H1 (cell line): ENCODE measurements around the gene CADM2. TPM values are rescaled to one million over a fixed set of nuclear protein-coding genes. Genes with fewer than 3 reads are reported as not detected.

Experiments
- CTCF ChIA-PET: fragments of 300-600 bp; sonication (Branson Sonifier 250); formaldehyde crosslinking; loops from one replicate; lab custom pipeline; 2021; ENCODE audit not compliant: partially characterized antibody; lab: Charles Lee
- POLR2A ChIA-PET: fragments of 300-600 bp; sonication (Branson Sonifier 250); formaldehyde crosslinking; loops from one replicate; lab custom pipeline; 2021; ENCODE audit warnings: inconsistent platforms; ENCODE audit not compliant: partially characterized antibody; lab: Charles Lee
- DNase-seq, 2 experiments: peaks; one replicate each; pipeline versions ENCODE4 v3.0.0 to v3.0.0-alpha.2; 2010 to 2022; ENCODE audit warnings: low spot score in 2 of 2, low read depth in 1 of 2, mixed read lengths in 1 of 2
- FAIRE-seq: peaks from 2 replicates; lab custom pipeline; 2011; peaks lifted over from hg19 to GRCh38; lab: Jason Lieb, UNC
- H2AFZ ChIP-seq: 2 replicates; pipeline ENCODE4 v1.8.1; 2012; ENCODE audit warnings: low read length, inconsistent platforms
- H2AK5ac ChIP-seq: 2 replicates; pipeline ENCODE4 v1.6.1; 2013; ENCODE audit warnings: low read depth, low read length
- H2BK120ac ChIP-seq: replicated peaks from 2 replicates; pipeline ENCODE3; 2013; ENCODE audit warnings: low read depth, low read length, inconsistent platforms
- H2BK12ac ChIP-seq: 2 replicates; pipeline ENCODE4 v1.6.1; 2013; ENCODE audit warnings: low read depth, low read length
- H2BK15ac ChIP-seq: 2 replicates; pipeline ENCODE4 v1.6.1; 2013; ENCODE audit warnings: low read length
- H2BK20ac ChIP-seq: 2 replicates; pipeline ENCODE4 v1.6.1; 2013; ENCODE audit warnings: low read length
- H2BK5ac ChIP-seq: 2 replicates; pipeline ENCODE4 v1.6.1; 2013; ENCODE audit warnings: low read depth, low read length
- H3K14ac ChIP-seq: 2 replicates; pipeline ENCODE4 v1.6.1; 2013; ENCODE audit warnings: inconsistent platforms; ENCODE audit not compliant: insufficient read length
- H3K18ac ChIP-seq: 2 replicates; pipeline ENCODE4 v1.6.1; 2013; ENCODE audit warnings: low read length; ENCODE audit errors: extremely low read depth
- H3K23ac ChIP-seq: 2 replicates; pipeline ENCODE4 v1.6.1; 2013; ENCODE audit warnings: inconsistent platforms; ENCODE audit not compliant: insufficient read length
- H3K23me2 ChIP-seq: 2 replicates; pipeline ENCODE4 v1.6.1; 2013; ENCODE audit warnings: low read depth, low read length
- H3K27ac ChIP-seq: 2 replicates; pipeline ENCODE4 v1.6.1; 2011; ENCODE audit warnings: low read depth, low read length, inconsistent platforms
- H3K27me3 ChIP-seq, 4 experiments: replicated peaks in 1 of 4; 1 replicate in 1 of 4; 2 replicates in 3 of 4; pipeline versions ENCODE4 v1.6.1 to v1.8.1; 2011 to 2013; ENCODE audit warnings: low read length in 3 of 4, mild to moderate bottlenecking in 3 of 4, inconsistent platforms in 2 of 4, mixed read lengths in 2 of 4, moderate library complexity in 1 of 4; ENCODE audit not compliant: control insufficient read depth in 3 of 4, insufficient read depth in 3 of 4; ENCODE audit errors: extremely low read depth in 1 of 4
- H3K36me3 ChIP-seq, 4 experiments: 2 replicates each; pipeline versions ENCODE4 v1.6.1 to v1.8.1; 2011 to 2013; ENCODE audit warnings: mild to moderate bottlenecking in 4 of 4, low read length in 3 of 4, moderate library complexity in 2 of 4, control low read depth in 1 of 4, inconsistent platforms in 1 of 4; ENCODE audit not compliant: insufficient read depth in 4 of 4, control insufficient read depth in 2 of 4
- H3K4ac ChIP-seq: replicated peaks from 2 replicates; pipeline ENCODE3; 2013; ENCODE audit warnings: low read length, low read depth, mixed read lengths, inconsistent platforms; ENCODE audit not compliant: insufficient read length
- H3K4me1 ChIP-seq, 4 experiments: replicated peaks in 1 of 4; 1 replicate in 1 of 4; 2 replicates in 3 of 4; pipeline versions ENCODE4 v1.6.1 to v1.8.1; 2011 to 2013; ENCODE audit warnings: low read length in 3 of 4, inconsistent platforms in 2 of 4, mixed read lengths in 1 of 4; ENCODE audit not compliant: insufficient read depth in 4 of 4, control insufficient read depth in 3 of 4
- H3K4me2 ChIP-seq, 2 experiments: 2 replicates each; pipeline versions ENCODE4 v1.6.1 to v1.8.1; 2011 to 2013; ENCODE audit warnings: low read depth in 2 of 2, low read length in 2 of 2, control low read depth in 1 of 2, inconsistent platforms in 1 of 2, mild to moderate bottlenecking in 1 of 2; ENCODE audit not compliant: insufficient read depth in 1 of 2
- H3K4me3 ChIP-seq, 4 experiments: fragments of 200-600, 300-600 bp in 1 of 4; sonication (generic), shearing (Covaris generic), sonication (Bioruptor Twin) in 1 of 4; 2 replicates each; pipeline versions ENCODE4 v1.5.1 to v1.8.1; 2011 to 2016; ENCODE audit warnings: low read length in 4 of 4, low read depth in 3 of 4, control low read depth in 2 of 4, inconsistent platforms in 2 of 4, mild to moderate bottlenecking in 2 of 4, mixed read lengths in 1 of 4, moderate library complexity in 1 of 4; ENCODE audit not compliant: insufficient read depth in 2 of 4; ENCODE audit errors: extremely low read depth in 1 of 4
- H3K56ac ChIP-seq: replicated peaks from 2 replicates; pipeline ENCODE3; 2013; ENCODE audit warnings: low read depth, mild to moderate bottlenecking, mixed read lengths, low read length, inconsistent platforms; ENCODE audit not compliant: insufficient read length
- H3K79me1 ChIP-seq: 2 replicates; pipeline ENCODE4 v1.6.1; 2013; ENCODE audit warnings: low read depth, low read length, control low read depth
- H3K79me2 ChIP-seq, 2 experiments: 2 replicates each; pipeline versions ENCODE4 v1.6.1 to v1.8.1; 2012 to 2013; ENCODE audit warnings: low read length in 2 of 2, mild to moderate bottlenecking in 2 of 2, inconsistent platforms in 1 of 2; ENCODE audit not compliant: insufficient read depth in 2 of 2, control insufficient read depth in 1 of 2
- H3K9ac ChIP-seq, 4 experiments: replicated peaks in 1 of 4; 1 replicate in 1 of 4; 2 replicates in 3 of 4; pipeline versions ENCODE4 v1.6.1 to v1.8.1; 2011 to 2013; ENCODE audit warnings: low read depth in 3 of 4, low read length in 3 of 4, control low read depth in 2 of 4, mild to moderate bottlenecking in 2 of 4, moderate library complexity in 2 of 4, inconsistent platforms in 1 of 4; ENCODE audit errors: extremely low read depth in 1 of 4
- H3K9me3 ChIP-seq, 2 experiments: 2 replicates each; pipeline versions ENCODE4 v1.6.1 to v1.8.1; 2012 to 2013; ENCODE audit warnings: mild to moderate bottlenecking in 2 of 2, moderate library complexity in 2 of 2, control low read depth in 1 of 2, inconsistent platforms in 1 of 2, low read depth in 1 of 2, low read length in 1 of 2, mixed read lengths in 1 of 2; ENCODE audit not compliant: insufficient read depth in 2 of 2
- H4K20me1 ChIP-seq, 2 experiments: replicated peaks in 1 of 2; 2 replicates each; pipeline versions ENCODE3 to v1.8.1; 2011 to 2013; ENCODE audit warnings: inconsistent platforms in 2 of 2, low read length in 2 of 2, mild to moderate bottlenecking in 1 of 2; ENCODE audit not compliant: insufficient read depth in 2 of 2, control insufficient read depth in 1 of 2
- H4K5ac ChIP-seq: 2 replicates; pipeline ENCODE4 v1.6.1; 2013; ENCODE audit warnings: low read length, low read depth, mixed read lengths, inconsistent platforms; ENCODE audit not compliant: insufficient read length
- H4K8ac ChIP-seq: 2 replicates; pipeline ENCODE4 v1.8.0; 2013; ENCODE audit warnings: mild to moderate bottlenecking, moderate library complexity, low read length, inconsistent platforms; ENCODE audit not compliant: insufficient read depth; ENCODE audit errors: extremely low read depth
- H4K91ac ChIP-seq: replicated peaks from 2 replicates; pipeline ENCODE3; 2013; ENCODE audit warnings: low read length, mixed read lengths, inconsistent platforms; ENCODE audit not compliant: insufficient read length
- ASH2L ChIP-seq: fragments of 200-600, 300-600 bp; sonication (generic); IDR thresholded peaks from one replicate; pipeline ENCODE4 v1.7.1; 2017; ENCODE audit warnings: low read length
- CEBPB ChIP-seq: IDR thresholded peaks from 2 replicates; pipeline ENCODE4 v1.6.1; 2012; ENCODE audit warnings: low read depth, low read length
- CHD2 ChIP-seq: IDR thresholded peaks from 2 replicates; pipeline ENCODE4 v1.6.1; 2012; ENCODE audit warnings: low read length, improper control_type of control experiment
- CTBP2 ChIP-seq: IDR thresholded peaks from 2 replicates; pipeline ENCODE4 v1.7.0; 2011; ENCODE audit warnings: borderline replicate concordance, mild to moderate bottlenecking, moderate library complexity, mixed read lengths, low read length; ENCODE audit not compliant: insufficient read depth, insufficient read length
- EGR1 ChIP-seq: IDR thresholded peaks from 2 replicates; pipeline ENCODE4 v1.6.1; 2011; ENCODE audit warnings: low read depth, low read length, borderline replicate concordance
- EP300 ChIP-seq, 2 experiments: IDR thresholded peaks; 1 replicate in 1 of 2; 2 replicates in 1 of 2; pipeline ENCODE4 v1.6.1; 2011 to 2012; ENCODE audit warnings: low read depth in 2 of 2, low read length in 2 of 2, mild to moderate bottlenecking in 2 of 2, borderline replicate concordance in 1 of 2, inconsistent platforms in 1 of 2, moderate library complexity in 1 of 2
- HDAC6 ChIP-seq: IDR thresholded peaks from one replicate; pipeline ENCODE4 v1.7.1; 2012; ENCODE audit warnings: low read depth, mild to moderate bottlenecking, inconsistent platforms, low read length, moderate library complexity
- JUN ChIP-seq: IDR thresholded peaks from 2 replicates; pipeline ENCODE4 v1.6.1; 2011; ENCODE audit warnings: low read depth, mild to moderate bottlenecking, improper control_type of control experiment, low read length
- NANOG ChIP-seq: IDR thresholded peaks from 2 replicates; pipeline ENCODE4 v1.6.1; 2011; ENCODE audit warnings: low read length, low read depth, mild to moderate bottlenecking, inconsistent platforms; ENCODE audit not compliant: insufficient read depth, poor library complexity, severe bottlenecking
- RAD21 ChIP-seq, 2 experiments: IDR thresholded peaks in 1 of 2; conservative IDR thresholded peaks in 1 of 2; 2 replicates each; pipeline ENCODE4 v1.6.1; 2011; ENCODE audit warnings: low read depth in 2 of 2, low read length in 2 of 2, improper control_type of control experiment in 1 of 2, inconsistent platforms in 1 of 2, mild to moderate bottlenecking in 1 of 2, moderate library complexity in 1 of 2
- RBBP5 ChIP-seq: IDR thresholded peaks from 2 replicates; pipeline ENCODE4 v1.7.1; 2012; ENCODE audit warnings: low read depth, mild to moderate bottlenecking, inconsistent platforms, low read length, moderate library complexity, borderline replicate concordance
- SIN3A ChIP-seq, 2 experiments: IDR thresholded peaks in 1 of 2; conservative IDR thresholded peaks in 1 of 2; 2 replicates each; pipeline ENCODE4 v1.6.1; 2011 to 2012; ENCODE audit warnings: low read length in 2 of 2, improper control_type of control experiment in 1 of 2, low read depth in 1 of 2, mild to moderate bottlenecking in 1 of 2
- TAF7 ChIP-seq: optimal IDR thresholded peaks from 2 replicates; pipeline ENCODE3; 2011; ENCODE audit warnings: low read depth, mild to moderate bottlenecking, inconsistent platforms, low read length, moderate library complexity, borderline replicate concordance
- WGBS, 2 experiments: shearing (Covaris generic) in 1 of 2; methylation state at CpG; one replicate each; pipeline versions ENCODE4 v1.1.6 to v1.1.7; 2013 to 2015; ENCODE audit warnings: low lambda C conversion rate in 2 of 2, mixed read lengths in 2 of 2, inconsistent platforms in 1 of 2, low coverage in 1 of 2, missing lambda C conversion rate in 1 of 2; ENCODE audit not compliant: insufficient replicate concordance in 2 of 2, insufficient coverage in 1 of 2, insufficient read length in 1 of 2; ENCODE audit errors: extremely low coverage in 1 of 2, missing lambda C conversion rate in 1 of 2; 5-methylcytosine and 5-hydroxymethylcytosine counted together
- polyA plus RNA-seq, 7 experiments: library from polyadenylated mRNA; depleted of rRNA in 3 of 7; stranded (reverse) in 5 of 7; unstranded in 2 of 7; fragments of >200 nt in 5 of 7; fragments of 200-250 nt in 2 of 7; gene quantifications; 1 replicate in 5 of 7; 2 replicates in 1 of 7; 4 replicates in 1 of 7; pipeline versions ENCODE4 v1.2.1 to v1.2.3, GENCODE V29; 2011 to 2013; ENCODE audit warnings: missing spikeins in 2 of 7, mixed read lengths in 2 of 7
- total RNA-seq: library from RNA; stranded (reverse); fragmentation: NEBNext Ultra II Directional; extraction: Animal tissue kit (Norgen Biotek cat#: 25700); gene quantifications from 2 replicates; pipeline ENCODE4 v1.2.1, GENCODE V29; 2021
- TF ChIP-seq, protein P1 (sequence below): IDR thresholded peaks from 2 replicates; pipeline ENCODE4 v1.6.1; 2012; ENCODE audit warnings: inconsistent platforms

CADM2 gene
- total and polyA plus RNA-seq, 2 of the 8 experiments (the other 6 are each of a cell fraction or from before 2014, with no cell fraction given) = 14.9 to 20.9 TPM

DNA sequence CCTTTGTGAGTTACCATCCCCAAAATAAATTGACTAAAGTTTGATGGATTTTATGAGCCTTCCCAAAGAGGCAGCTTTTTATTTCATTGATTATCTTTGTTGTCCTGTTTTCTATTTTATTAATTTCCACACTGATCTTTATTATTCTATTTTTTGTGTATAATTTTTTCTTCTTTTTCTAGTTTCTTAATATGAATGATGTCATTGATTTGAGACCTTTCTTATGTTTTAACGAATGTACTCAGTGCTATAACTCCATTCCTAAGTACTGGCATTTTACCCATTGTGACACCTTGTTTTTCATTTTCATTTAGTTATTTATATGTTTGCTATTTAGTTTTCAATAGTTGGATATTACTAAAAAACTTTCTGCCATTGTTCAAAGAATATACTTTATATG is 565.3 kb downstream of the CADM2 start:
- H3K27ac ChIP-seq = no peak overlapping the region
- H2BK20ac ChIP-seq = no peak overlapping the region
- no peak overlapping the region for H2BK15ac ChIP-seq
- H4K5ac ChIP-seq = no peak overlapping the region
- H3K79me2 ChIP-seq = no peaks in the 10 kb centered on the region
- no peaks in the 10 kb centered on the region for H3K36me3 ChIP-seq
- no peak overlapping the region for H3K14ac ChIP-seq
- no peak overlapping the region for H2AK5ac ChIP-seq
- H4K8ac ChIP-seq = no peak overlapping the region
- no peak overlapping the region for H2BK120ac ChIP-seq
- H3K4me3 ChIP-seq = no peak overlapping the region
- no peaks in the 10 kb centered on the region for H3K79me1 ChIP-seq
- no peaks in the 10 kb centered on the region for H3K9me3 ChIP-seq
- ChIA-PET CTCF (no interaction called here), POLR2A (no interaction called here)
- H3K23ac ChIP-seq = no peak overlapping the region
- H3K18ac ChIP-seq = no peak overlapping the region
- 92% methylated on average over 1 of the region's 1 CpG; no CpG with 5 or more reads in 1 of the 2 experiments for WGBS, 2 experiments
- no peak overlapping the region for H3K4ac ChIP-seq
- H2AFZ ChIP-seq = no peak overlapping the region
- no peaks in the 10 kb centered on the region for H4K20me1 ChIP-seq
- no peak overlapping the region for H4K91ac ChIP-seq
- FAIRE-seq (no peak), DNase-seq (no peak)
- no peaks in the 10 kb centered on the region for H3K23me2 ChIP-seq
- H2BK12ac ChIP-seq = no peak overlapping the region
- H3K4me2 ChIP-seq = no peak overlapping the region
- H3K27me3 ChIP-seq = no peaks in the 10 kb centered on the region
- H2BK5ac ChIP-seq = no peak overlapping the region
- no peaks in the 10 kb centered on the region for H3K4me1 ChIP-seq
- H3K9ac ChIP-seq = no peak overlapping the region
- no peak overlapping the region for H3K56ac ChIP-seq
- no peak for TF ChIP-seq RAD21 (IDR thresholded peaks at IDR 0.05 in 1 of 2, conservative IDR thresholded peaks at IDR 0.05 in 1 of 2; ENCODE audit: low read depth in 2 of 2, low read length in 2 of 2)
- no peak for TF ChIP-seq HDAC6
- no peak for TF ChIP-seq CEBPB
- TF ChIP-seq EP300 (IDR thresholded peaks at IDR 0.05; ENCODE audit: borderline replicate concordance in 1 of 2, low read depth in 2 of 2, low read length in 2 of 2) = no peak
- TF ChIP-seq NANOG = no peak
- TF ChIP-seq CHD2 = no peak
- TF ChIP-seq CTBP2 = no peak
- no peak for TF ChIP-seq JUN
- no peak for TF ChIP-seq RBBP5
- TF ChIP-seq ASH2L = no peak
- TF ChIP-seq EGR1 = no peak
- no peak for TF ChIP-seq TAF7
- TF ChIP-seq, protein P1, sequence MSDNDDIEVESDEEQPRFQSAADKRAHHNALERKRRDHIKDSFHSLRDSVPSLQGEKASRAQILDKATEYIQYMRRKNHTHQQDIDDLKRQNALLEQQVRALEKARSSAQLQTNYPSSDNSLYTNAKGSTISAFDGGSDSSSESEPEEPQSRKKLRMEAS = no peak
- no peak for TF ChIP-seq SIN3A (conservative IDR thresholded peaks at IDR 0.05 in 1 of 2, IDR thresholded peaks at IDR 0.05 in 1 of 2; ENCODE audit: low read depth in 1 of 2, low read length in 2 of 2)
